ENCODE data around the gene PTPRN2.

Gene PTPRN2

DNA sequence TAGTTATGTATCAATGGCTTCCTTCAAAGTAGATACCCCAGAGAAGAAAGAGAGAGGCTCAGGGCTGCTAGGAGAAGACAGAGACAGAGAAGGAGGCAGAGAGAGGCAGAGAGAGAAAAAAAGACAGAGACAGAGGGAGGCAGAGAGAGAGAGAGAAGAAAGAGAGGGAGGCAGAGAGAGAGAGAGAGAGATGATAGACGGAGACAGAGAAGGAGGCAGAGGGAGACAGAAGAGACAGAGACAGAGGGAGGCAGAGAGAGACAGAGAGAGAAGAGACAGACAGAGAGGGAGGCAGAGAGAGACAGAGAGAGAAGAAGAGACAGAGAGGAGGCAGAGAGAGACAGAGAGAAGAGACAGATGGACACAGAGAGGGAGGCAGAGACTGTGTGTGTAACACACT is 1062.9 kb downstream of the PTPRN2 start:
- DNase-seq (ENCODE audit: low spot score), result no peak

GRCh38 chr7:157523766-157524421 is 1063.7 kb downstream of the PTPRN2 start:
- DNase-seq (ENCODE audit: low spot score), result no peak

DNA sequence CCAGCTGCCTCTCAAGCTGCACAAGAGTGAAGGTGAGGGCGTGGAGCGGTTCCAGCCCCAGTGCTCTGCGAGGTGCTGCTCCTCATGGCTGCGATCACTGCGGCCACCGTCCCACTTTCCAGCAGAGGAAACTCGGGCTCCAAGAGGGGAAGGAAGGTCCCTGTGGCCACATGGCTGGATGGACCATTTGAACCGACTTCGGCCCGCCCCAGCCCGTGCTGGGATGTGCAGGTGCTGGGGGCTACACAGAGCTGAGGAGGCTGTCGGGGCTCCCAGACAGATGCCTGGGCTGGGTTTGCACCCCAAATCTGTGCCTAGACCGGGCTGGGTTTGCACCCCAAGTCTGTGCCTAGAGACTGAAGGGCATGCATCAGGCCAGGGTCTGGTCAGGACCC is 1064.3 kb downstream of the PTPRN2 start:
- no peak for DNase-seq (ENCODE audit: low spot score)

- no peak for DNase-seq (ENCODE audit: low spot score)
Observed at GRCh38 chr7:157522954-157523353, 1064.7 kb downstream of the PTPRN2 start.

- DNase-seq (ENCODE audit: low spot score), result no peak
Observed at GRCh38 chr7:157522189-157522588, 1065.4 kb downstream of the PTPRN2 start.

- no peak for DNase-seq (ENCODE audit: low spot score)
Observed at GRCh38 chr7:157521752-157522151, 1065.9 kb downstream of the PTPRN2 start.

- no peak for DNase-seq (ENCODE audit: low spot score)
Observed at GRCh38 chr7:157521061-157521731, 1066.4 kb downstream of the PTPRN2 start.

DNA sequence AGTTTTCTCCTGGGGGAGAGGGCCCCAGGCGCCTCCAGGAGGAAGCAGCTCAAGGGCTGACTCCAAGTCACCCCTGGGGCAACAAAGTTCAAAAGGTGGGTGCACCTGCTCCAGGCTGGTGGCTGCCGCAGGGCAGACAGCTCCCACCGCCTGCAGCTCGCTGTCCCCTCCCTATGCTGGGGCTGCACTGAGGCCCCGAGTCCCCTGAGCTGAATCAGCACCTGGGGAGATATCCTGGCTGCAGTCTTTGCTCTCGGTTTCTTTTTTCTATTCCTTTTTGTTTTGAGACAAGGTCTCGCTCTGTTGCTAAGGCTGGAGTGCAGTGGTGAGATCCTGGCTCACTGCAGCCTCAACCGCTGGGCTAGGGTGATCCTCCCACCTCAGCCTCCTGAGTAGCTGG is 1067.4 kb downstream of the PTPRN2 start:
- no peak for DNase-seq (ENCODE audit: low spot score)

DNA sequence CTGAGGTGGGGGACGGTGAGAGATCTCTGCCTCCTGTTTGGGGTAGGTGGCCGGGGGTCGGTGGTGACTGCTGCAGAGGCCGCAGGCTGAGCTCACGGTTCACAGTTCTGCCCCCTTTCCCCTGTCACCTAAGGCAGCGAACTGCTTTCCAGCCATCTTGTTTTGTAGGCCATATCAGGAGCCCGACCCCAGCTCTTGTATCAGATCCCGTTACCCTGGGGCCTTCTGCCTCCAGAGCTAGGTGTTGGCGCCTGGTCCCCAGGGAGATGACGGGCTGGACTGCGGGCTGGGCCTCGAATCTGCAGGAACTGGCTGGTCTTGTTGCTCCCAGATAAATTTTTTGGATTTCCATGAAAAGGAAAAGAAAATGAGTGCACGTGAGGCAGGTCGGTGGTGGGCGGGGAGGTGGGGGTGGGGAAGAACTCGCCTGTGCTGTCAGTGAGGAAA is 1067.8 kb downstream of the PTPRN2 start:
- DNase-seq (ENCODE audit: low spot score), result no peak

DNA sequence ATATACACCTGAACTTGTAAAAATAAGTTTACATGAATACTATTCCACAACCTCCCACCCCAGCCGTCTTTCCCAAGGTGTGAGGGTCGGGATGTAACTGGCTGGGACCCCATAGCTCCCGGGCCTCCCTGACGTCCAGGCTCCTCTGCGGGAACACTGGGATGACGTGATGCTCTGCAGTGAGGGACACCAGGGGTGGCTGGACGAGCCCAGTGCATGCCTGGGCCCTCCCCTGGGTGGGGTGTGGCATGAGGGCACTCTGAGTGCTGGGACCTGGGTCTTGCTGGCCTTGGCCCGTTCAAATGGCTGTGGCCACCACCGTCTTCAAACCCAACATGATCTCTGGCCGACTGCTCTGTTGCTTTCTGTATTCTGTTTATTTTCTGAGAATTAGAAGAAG is 1068.4 kb downstream of the PTPRN2 start:
- no peak for DNase-seq (ENCODE audit: low spot score)

DNA sequence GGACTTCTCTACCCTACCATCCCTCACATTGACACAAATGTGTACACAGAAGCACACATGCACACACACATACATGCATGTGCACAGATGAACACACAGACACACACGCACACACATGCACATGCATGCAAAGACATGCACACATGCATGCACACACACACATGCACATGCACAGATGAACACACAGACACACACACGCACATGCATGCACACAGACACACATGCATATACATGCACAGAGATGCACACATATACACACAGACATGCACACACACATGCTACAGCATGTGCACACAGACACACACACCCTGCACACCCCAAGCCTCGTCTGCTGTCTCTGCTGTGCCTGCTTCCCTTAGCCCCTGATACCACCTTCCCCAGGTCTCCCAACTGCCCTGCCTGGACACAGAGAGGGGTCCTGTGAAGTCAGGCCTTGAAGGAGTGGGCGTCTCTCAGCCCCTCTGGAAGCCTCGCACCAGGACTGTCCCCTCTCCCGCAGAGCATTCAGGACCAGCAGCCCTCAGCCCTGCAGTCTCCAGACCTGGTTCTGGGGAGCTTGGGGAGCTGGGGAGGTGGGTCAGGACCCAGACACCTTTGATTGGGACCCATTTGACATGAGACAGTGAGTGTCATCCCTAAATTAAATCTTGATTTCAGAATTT is 1069.0 kb downstream of the PTPRN2 start:
- DNase-seq (ENCODE audit: low spot score), result no peak

- DNase-seq (ENCODE audit: low spot score), result no peak
Observed at GRCh38 chr7:157517782-157518513, 1069.7 kb downstream of the PTPRN2 start.

DNA sequence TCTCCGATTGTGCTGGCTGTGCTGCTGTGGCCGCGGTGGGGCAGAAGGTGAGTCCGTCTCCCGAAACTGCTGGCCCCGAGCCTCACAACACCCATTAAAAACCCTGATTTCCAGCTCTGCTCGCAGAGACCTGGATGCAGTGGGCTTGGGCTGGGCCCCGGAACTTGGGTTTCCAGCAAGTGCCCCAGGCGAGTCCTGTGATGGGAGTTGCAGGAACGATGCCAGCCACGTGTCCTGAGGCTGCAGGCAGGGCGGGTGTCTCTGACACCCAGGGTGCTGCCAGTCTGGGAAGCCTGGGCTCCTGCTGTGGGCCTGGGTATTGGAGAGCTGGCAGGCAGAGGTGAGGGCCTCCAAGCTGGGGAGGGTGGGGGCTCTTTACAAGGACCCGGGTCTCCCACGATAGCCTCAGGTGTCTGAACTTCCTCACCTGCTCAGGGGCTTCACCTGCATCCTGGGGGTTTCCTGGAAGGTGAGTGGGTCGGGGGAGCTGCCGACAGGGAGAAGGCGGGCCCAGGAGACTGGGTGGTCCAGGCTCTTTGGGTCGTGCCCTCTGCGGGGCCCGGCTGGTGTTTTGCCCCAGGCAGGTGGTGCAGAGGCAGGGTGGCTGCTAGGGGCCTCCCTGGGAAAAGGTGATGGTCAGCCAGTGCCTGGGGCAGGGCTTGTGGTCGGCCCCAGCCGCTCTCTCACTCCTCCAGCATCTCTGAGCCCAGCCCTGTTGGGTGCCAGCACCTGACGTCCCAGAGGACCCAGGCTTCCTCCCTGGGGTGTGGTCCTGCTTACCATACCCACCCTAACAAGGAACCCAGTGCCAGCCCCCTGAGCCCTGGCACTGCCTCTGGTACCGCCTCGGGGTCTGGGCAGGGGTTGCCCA is 1070.5 kb downstream of the PTPRN2 start:
- DNase-seq (ENCODE audit: low spot score), result no peak

DNA sequence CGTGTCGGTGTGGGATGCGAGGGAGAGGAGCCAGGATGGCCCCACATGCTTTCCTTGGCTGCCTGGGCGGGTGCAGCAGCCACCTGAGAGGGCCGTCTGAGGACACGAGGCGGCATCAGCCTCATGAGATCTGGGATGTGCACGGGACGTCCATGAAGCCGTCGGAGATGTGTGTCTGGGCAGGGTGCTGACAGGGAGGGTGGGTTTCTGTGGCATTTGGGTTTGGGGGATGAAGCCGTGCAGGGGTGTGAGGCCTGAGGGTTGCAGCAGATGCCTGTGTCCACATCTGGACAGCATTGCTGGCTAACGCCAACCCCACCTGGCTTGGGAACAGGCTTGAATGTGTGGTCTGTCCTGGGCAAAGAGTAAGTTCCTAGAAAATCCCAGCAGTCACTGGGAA is 1071.3 kb downstream of the PTPRN2 start:
- DNase-seq (ENCODE audit: low spot score), result no peak

DNA sequence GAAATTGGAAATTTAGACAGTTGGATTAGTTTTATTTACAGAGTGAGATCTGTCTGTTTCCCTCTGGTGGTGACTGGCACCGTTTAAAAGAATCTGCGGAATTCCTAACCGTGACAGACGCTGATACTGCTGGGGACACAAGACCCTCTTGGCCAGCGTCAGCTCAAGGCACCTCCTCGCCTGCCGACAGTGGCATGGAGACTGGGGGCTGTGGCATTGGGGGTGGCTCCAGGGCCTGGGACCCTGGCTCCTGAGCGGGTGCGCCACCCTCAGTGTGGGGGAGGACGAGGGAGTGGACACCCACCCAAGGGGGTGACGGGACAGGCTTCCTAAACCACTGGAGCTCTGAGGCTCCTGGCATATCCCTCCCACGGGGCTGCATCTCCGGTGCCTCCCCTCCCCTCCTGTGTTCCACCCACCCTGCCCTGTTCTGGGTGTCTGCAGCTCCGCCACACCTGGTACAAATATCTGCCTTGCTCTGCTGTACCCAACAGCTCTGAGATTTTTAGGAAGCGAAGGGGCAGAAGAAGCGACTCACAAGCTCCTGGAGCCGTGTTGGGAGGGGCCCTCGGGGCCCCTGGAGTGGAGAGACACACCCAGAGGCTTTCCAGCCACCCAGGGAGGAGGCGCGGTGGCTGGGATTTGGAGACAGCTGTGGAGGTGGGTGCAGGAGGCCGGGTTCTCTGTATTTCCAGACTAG is 1072.1 kb downstream of the PTPRN2 start:
- DNase-seq (ENCODE audit: low spot score), result no peak

- no peak for DNase-seq (ENCODE audit: low spot score)
Observed at GRCh38 chr7:157514746-157515145, 1072.9 kb downstream of the PTPRN2 start.

- no peak for DNase-seq (ENCODE audit: low spot score)
Observed at GRCh38 chr7:157514306-157514705, 1073.3 kb downstream of the PTPRN2 start.

DNA sequence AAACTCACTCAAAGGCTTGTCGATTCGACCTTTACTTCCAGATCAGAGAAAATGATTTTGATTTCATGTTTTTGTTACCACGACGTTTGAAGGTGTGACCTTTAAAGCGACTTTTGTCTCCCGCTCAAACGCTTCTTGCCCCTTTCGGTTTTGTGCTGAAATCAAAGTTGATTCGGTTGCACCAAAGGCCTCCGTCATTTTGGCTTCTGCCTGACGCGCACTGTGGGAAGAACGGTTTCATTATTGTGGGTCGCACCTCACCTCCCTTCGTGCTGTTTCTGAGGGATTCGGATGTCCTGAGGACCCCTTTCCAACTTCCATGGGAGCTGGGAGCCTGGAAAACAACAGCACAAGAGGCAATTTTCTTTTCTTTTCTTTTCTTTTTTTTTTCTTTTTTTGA is 1073.9 kb downstream of the PTPRN2 start:
- DNase-seq (ENCODE audit: low spot score), result no peak

DNA sequence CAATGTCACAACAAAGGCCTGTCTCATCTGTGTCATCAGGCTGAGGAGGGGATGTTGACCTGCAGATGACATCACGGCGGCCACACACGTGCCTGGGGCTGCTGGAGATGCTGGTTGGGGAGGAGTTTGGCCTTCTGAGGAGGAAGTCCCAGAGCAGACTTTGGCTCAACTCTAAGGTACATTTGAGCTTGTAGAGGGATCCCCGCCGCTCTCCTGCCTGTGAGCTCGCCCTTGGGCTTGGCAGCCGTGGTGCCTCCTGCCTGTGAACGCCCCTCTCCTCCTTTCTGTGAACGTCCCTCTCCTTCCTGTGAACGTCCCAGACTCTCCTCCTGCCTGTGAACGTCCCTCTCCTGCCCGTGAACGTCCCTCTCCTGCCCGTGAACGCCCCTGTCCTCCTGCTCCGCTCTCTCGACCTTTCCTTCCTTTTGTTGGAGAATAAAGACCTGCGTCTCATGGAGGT is 1074.4 kb downstream of the PTPRN2 start:
- DNase-seq (ENCODE audit: low spot score), result no peak

- DNase-seq (ENCODE audit: low spot score), result no peak
Observed at GRCh38 chr7:157509226-157509625, 1078.4 kb downstream of the PTPRN2 start.

GRCh38 chr7:157508477-157508881 is 1079.1 kb downstream of the PTPRN2 start:
- no peak for DNase-seq (ENCODE audit: low spot score)

All from SW480 (cell line).